CD4-positive, alpha-beta T cell treated with Interleukin-6 at 100 ng/mL for 8 hours (primary cell): Measurements from ENCODE around the gene NRROS.

ENCODE experiments used
- DNase-seq: peaks from one replicate; pipeline ENCODE4 v3.0.0-alpha.2; 2020; ENCODE audit warnings: mixed read lengths, low spot score

Gene NRROS

GRCh38 chr3:196686436-196686835 lies 46.9 kb downstream of the NRROS start:
- DNase-seq = no peak

GRCh38 chr3:196688349-196688748 lies 48.9 kb downstream of the NRROS start:
- DNase-seq = no peak

- DNase-seq = no peak
These were observed 50.6 kb downstream of the NRROS start for GRCh38 chr3:196689941-196690660.

- DNase-seq = no peak
These were observed 51.9 kb downstream of the NRROS start for GRCh38 chr3:196691386-196691785.

- DNase-seq = peak; percentile 23
These were observed 54.7 kb downstream of the NRROS start for GRCh38 chr3:196694202-196694638.

- no peak for DNase-seq
These were observed 55.7 kb downstream of the NRROS start for GRCh38 chr3:196694941-196695848.

- DNase-seq = no peak
These were observed 56.3 kb downstream of the NRROS start for GRCh38 chr3:196695849-196696226.

GRCh38 chr3:196697270-196697669 lies 57.8 kb downstream of the NRROS start:
- no peak for DNase-seq

GRCh38 chr3:196699749-196700148 lies 60.3 kb downstream of the NRROS start:
- DNase-seq = no peak

- DNase-seq = no peak
These were observed 61.3 kb downstream of the NRROS start for GRCh38 chr3:196700801-196701200.

- no peak for DNase-seq
These were observed 66.8 kb downstream of the NRROS start for GRCh38 chr3:196706327-196706726.

- no peak for DNase-seq
These were observed 67.2 kb downstream of the NRROS start for GRCh38 chr3:196706731-196707130.

- DNase-seq = no peak
These were observed 68.1 kb downstream of the NRROS start for GRCh38 chr3:196707566-196707965.

GRCh38 chr3:196708467-196708866 lies 69.0 kb downstream of the NRROS start:
- DNase-seq = no peak
